ENCODE data around the gene KIF7. TPM values are rescaled to one million over a fixed set of nuclear protein-coding genes. Genes with fewer than 3 reads are reported as not detected.

Gene KIF7
- polyA plus RNA-seq, 1 of the 3 experiments (the other 2 are of a cell fraction), result 12.0 TPM

GRCh38 chr15:89652666-89653065 lies 2.6 kb downstream of the KIF7 start (continued):
- TF ChIP-seq SMC3 (IDR thresholded peaks at IDR 0.05; ENCODE audit: low read depth, low read length) (no peak), RXRA (IDR thresholded peaks at IDR 0.05; ENCODE audit: borderline replicate concordance, low read depth) (no peak), FOXJ3 (CRISPR knock-in tag; IDR thresholded peaks at IDR 0.05) (no peak)

- H4K20me1 ChIP-seq (ENCODE audit: insufficient read depth), result no peaks in the 10 kb centered on the region
- no peaks in the 10 kb centered on the region for H3K9me2 ChIP-seq
- ChIA-PET POLR2A (no interaction called here), CTCF (no interaction called here)
- no peak overlapping the region for H3K4me3 ChIP-seq (ENCODE audit: low read depth in 2 of 2, low read length in 1 of 2)
- peaks cover 39% of the 10 kb centered on the region for H3K79me2 ChIP-seq (ENCODE audit: insufficient read depth)
- no peaks in the 10 kb centered on the region for H3K9me3 ChIP-seq
- H3K4me2 ChIP-seq, result no peak overlapping the region
- no peak overlapping the region for H2AFZ ChIP-seq (ENCODE audit: low read depth)
- DNase-seq, result no peak
- H3K27me3 ChIP-seq (ENCODE audit: insufficient read depth), result no peaks in the 10 kb centered on the region
- no peak overlapping the region for H3K9ac ChIP-seq
- no peak overlapping the region for H3K27ac ChIP-seq (ENCODE audit: low read depth in 2 of 2, low read length in 1 of 2)
- TF ChIP-seq JUND (IDR thresholded peaks at IDR 0.05), result no peak
- no peak for TF ChIP-seq POLR2AphosphoS5 (IDR thresholded peaks at IDR 0.05; ENCODE audit: low read depth, low read length)
- no peak for TF ChIP-seq ELF1 (IDR thresholded peaks at IDR 0.05)
- TF ChIP-seq SIN3A (IDR thresholded peaks at IDR 0.05; ENCODE audit: borderline replicate concordance, low read depth, low read length), result no peak
- no peak for TF ChIP-seq TCF12 (IDR thresholded peaks at IDR 0.05)
- H3F3A ChIP-seq (replicated peaks; ENCODE audit: insufficient read depth), result peaks cover 12% of the 10 kb centered on the region
- H3K36me3 ChIP-seq (replicated peaks in 1 of 2; ENCODE audit: control insufficient read depth in 1 of 2, insufficient read depth in 2 of 2, low read length in 1 of 2), result peaks cover 0 to 11% of the 10 kb centered on the region in 2 experiments
- peaks cover 0 to 8% of the 10 kb centered on the region in 2 experiments; a peak in 2 of 4 replicates for H3K4me1 ChIP-seq (ENCODE audit: control insufficient read depth in 1 of 2, insufficient read depth in 2 of 2, low read depth in 1 of 2, low read length in 1 of 2)
- 79% methylated on average over 5 of the region's 7 CpGs for WGBS (ENCODE audit: low lambda C conversion rate)
Measured at GRCh38 chr15:89652131-89652530, 3.1 kb downstream of the KIF7 start.

GRCh38 chr15:89649716-89650115 lies 5.6 kb downstream of the KIF7 start:
- WGBS (ENCODE audit: low lambda C conversion rate), result 85% methylated on average over 7 of the region's 15 CpGs
- ChIA-PET CTCF (interaction anchor here (0.7 to 4.4 kb wide), 2 partner anchors 23 to 819 kb away, joined by 3 to 36 read pairs; no protein-coding TSS in a partner anchor), POLR2A (interaction anchor here (1.0 kb wide), 1 partner anchor 16 kb away, joined by 5 read pairs; no protein-coding TSS in a partner anchor)

More at GRCh38 chr15:89649716-89650115, 5.6 kb downstream of the KIF7 start:
- H3K9ac ChIP-seq, result no peak overlapping the region
- peaks cover 6 to 17% of the 10 kb centered on the region in 2 experiments for H3K36me3 ChIP-seq (replicated peaks in 1 of 2; ENCODE audit: control insufficient read depth in 1 of 2, insufficient read depth in 2 of 2, low read length in 1 of 2)
- H3K4me2 ChIP-seq, result no peak overlapping the region
- no peaks in the 10 kb centered on the region for H3K9me3 ChIP-seq
- no peak overlapping the region for H2AFZ ChIP-seq (ENCODE audit: low read depth)
- H3K9me2 ChIP-seq, result no peaks in the 10 kb centered on the region
- TF ChIP-seq MAX (IDR thresholded peaks at IDR 0.05; ENCODE audit: low read depth), result no peak
- TF ChIP-seq GATA2 (CRISPR knock-in tag; IDR thresholded peaks at IDR 0.05), result no peak
- no peak for TF ChIP-seq NRF1 (IDR thresholded peaks at IDR 0.05; ENCODE audit: low read depth, low read length)
- TF ChIP-seq IRF3 (IDR thresholded peaks at IDR 0.05; ENCODE audit: low read depth, low read length), result no peak
- no peak for TF ChIP-seq ELF1 (IDR thresholded peaks at IDR 0.05)
- no peak for TF ChIP-seq CHD2 (IDR thresholded peaks at IDR 0.05; ENCODE audit: low read length, partially characterized antibody)
- TF ChIP-seq EP300 (IDR thresholded peaks at IDR 0.05; ENCODE audit: borderline replicate concordance in 1 of 2, low read depth in 1 of 2, low read length in 1 of 2), result no peak
- no peaks in the 10 kb centered on the region for H4K20me1 ChIP-seq (ENCODE audit: insufficient read depth)
- H3K27ac ChIP-seq (ENCODE audit: low read depth in 2 of 2, low read length in 1 of 2), result no peak overlapping the region
- no peaks in the 10 kb centered on the region for H3K27me3 ChIP-seq (ENCODE audit: insufficient read depth)
- H3K4me1 ChIP-seq (ENCODE audit: control insufficient read depth in 1 of 2, insufficient read depth in 2 of 2, low read depth in 1 of 2, low read length in 1 of 2), result peaks cover 0 to 8% of the 10 kb centered on the region in 2 experiments; a peak in 1 of 4 replicates
- peak; percentile 16 for DNase-seq
- no peak overlapping the region for H3K4me3 ChIP-seq (ENCODE audit: low read depth in 2 of 2, low read length in 1 of 2)
- H3K79me2 ChIP-seq (ENCODE audit: insufficient read depth), result peaks cover 39% of the 10 kb centered on the region
- no peaks in the 10 kb centered on the region for H3F3A ChIP-seq (replicated peaks; ENCODE audit: insufficient read depth)

All from SK-N-SH (cell line).